Common myeloid progenitor, CD34-positive (primary cell): ENCODE data around the gene MYH6.

Source experiments
- CTCF ChIA-PET: fragments of 350-600 bp; sonication (Branson Sonifier 250); formaldehyde crosslinking; loops from one replicate; lab custom pipeline; 2021; ENCODE audit warnings: antibody characterized with exemption; lab: Charles Lee
- POLR2A ChIA-PET: fragments of 350-600 bp; sonication (Branson Sonifier 250); formaldehyde crosslinking; loops from one replicate; lab custom pipeline; 2021; ENCODE audit warnings: antibody characterized with exemption; lab: Charles Lee
- DNase-seq, 3 donors: peaks; one replicate each; pipeline versions ENCODE4 v3.0.0 to v3.0.0-alpha.2; 2013
- H3K27ac ChIP-seq, 2 experiments: 1 replicate in 1 of 2; 2 replicates in 1 of 2; pipeline ENCODE4 v1.7.0; 2013; ENCODE audit warnings: inconsistent platforms in 2 of 2, low read length in 2 of 2, mild to moderate bottlenecking in 2 of 2, low read depth in 1 of 2, moderate library complexity in 1 of 2; ENCODE audit not compliant: severe bottlenecking in 2 of 2, insufficient read depth in 1 of 2, poor library complexity in 1 of 2
- H3K27me3 ChIP-seq, 5 experiments: replicated peaks in 2 of 5; 1 replicate in 3 of 5; 2 replicates in 2 of 5; pipeline versions ENCODE4 v1.6.1 to v1.7.0; 2013; ENCODE audit warnings: low read length in 4 of 5, mild to moderate bottlenecking in 2 of 5, moderate library complexity in 2 of 5, inconsistent platforms in 1 of 5; ENCODE audit not compliant: insufficient read depth in 5 of 5, control insufficient read depth in 4 of 5
- H3K36me3 ChIP-seq, 4 experiments: 1 replicate in 2 of 4; 2 replicates in 2 of 4; pipeline versions ENCODE4 v1.6.1 to v1.7.0; 2013; ENCODE audit warnings: low read length in 3 of 4, control low read depth in 1 of 4, mild to moderate bottlenecking in 1 of 4; ENCODE audit not compliant: control insufficient read depth in 4 of 4, insufficient read depth in 4 of 4
- H3K4me1 ChIP-seq, 4 experiments: 1 replicate in 3 of 4; 2 replicates in 1 of 4; pipeline versions ENCODE4 v1.6.1 to v1.7.1; 2013; ENCODE audit warnings: low read length in 3 of 4, mild to moderate bottlenecking in 3 of 4, control low read depth in 1 of 4, inconsistent platforms in 1 of 4, moderate library complexity in 1 of 4; ENCODE audit not compliant: control insufficient read depth in 4 of 4, insufficient read depth in 4 of 4; ENCODE audit errors: control extremely low read depth in 1 of 4
- H3K4me3 ChIP-seq, 7 experiments: 1 replicate in 4 of 7; 2 replicates in 3 of 7; pipeline versions ENCODE4 v1.5.1 to v1.7.0; 2013; ENCODE audit warnings: mild to moderate bottlenecking in 7 of 7, low read length in 6 of 7, moderate library complexity in 6 of 7, inconsistent platforms in 2 of 7, low read depth in 2 of 7, control low read depth in 1 of 7; ENCODE audit not compliant: insufficient read depth in 4 of 7, control insufficient read depth in 1 of 7; ENCODE audit errors: extremely low read depth in 1 of 7
- H3K9me3 ChIP-seq, 5 experiments: 1 replicate in 4 of 5; 2 replicates in 1 of 5; pipeline versions ENCODE4 v1.6.1 to v1.7.1; 2013; ENCODE audit warnings: low read length in 4 of 5, mild to moderate bottlenecking in 2 of 5, inconsistent platforms in 1 of 5, low read depth in 1 of 5, moderate library complexity in 1 of 5; ENCODE audit not compliant: control insufficient read depth in 4 of 5, insufficient read depth in 2 of 5; ENCODE audit errors: control extremely low read depth in 1 of 5
- WGBS: methylation state at CpG from one replicate; pipeline ENCODE4 v1.1.5; 2013; ENCODE audit not compliant: insufficient coverage; 5-methylcytosine and 5-hydroxymethylcytosine counted together

The MYH6 gene

DNA sequence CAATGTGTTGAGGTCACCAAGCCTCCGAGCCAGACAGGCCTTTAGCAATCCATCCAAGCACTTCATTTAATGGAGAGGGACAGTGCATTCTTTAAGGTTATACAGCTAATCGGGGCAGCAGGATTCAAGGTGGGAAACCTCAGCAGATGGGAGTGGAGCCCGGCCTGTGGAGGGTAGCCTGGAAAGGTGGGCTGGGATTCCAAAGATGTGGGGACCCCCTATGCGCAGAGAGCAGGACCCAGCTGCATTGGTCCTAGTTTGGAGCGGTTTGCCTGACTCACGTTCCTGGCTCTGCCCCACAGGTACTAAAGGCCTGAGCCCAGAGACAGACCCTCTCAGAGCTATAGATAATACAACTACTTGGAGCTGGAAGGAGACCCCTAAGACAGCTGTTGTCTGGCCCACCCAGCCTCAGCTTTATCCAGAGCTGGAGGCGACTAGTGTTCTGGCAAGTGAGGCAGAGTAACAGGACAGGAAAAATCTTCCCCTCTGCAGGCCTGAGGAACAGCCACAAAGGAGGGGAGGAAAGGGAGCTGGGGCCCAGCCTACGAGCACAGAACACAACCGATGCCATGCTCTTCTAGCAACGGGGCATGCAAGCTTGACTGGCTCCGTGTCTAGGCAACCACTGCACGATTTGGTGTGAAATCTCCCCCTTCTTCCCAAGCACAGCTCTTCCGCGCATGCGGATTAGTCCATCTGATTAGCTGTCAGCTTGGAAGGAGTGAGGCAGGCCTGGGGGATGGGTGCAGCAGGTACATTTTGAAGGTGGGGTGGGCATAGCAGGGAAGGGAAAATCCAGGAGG, 28.5 kb upstream of the MYH6 start:
- 89% methylated on average over 11 of the region's 15 CpGs for WGBS
- H3K9me3 ChIP-seq, result no peaks in the 10 kb centered on the region
- H3K27ac ChIP-seq, result no peak overlapping the region
- no peak for DNase-seq
- peaks cover 0 to 2% (median 0%) of the 10 kb centered on the region in 5 experiments for H3K27me3 ChIP-seq
- peaks cover 0 to 5% (median 1%) of the 10 kb centered on the region in 4 experiments for H3K4me1 ChIP-seq
- H3K4me3 ChIP-seq, result no peak overlapping the region
- ChIA-PET CTCF (interaction anchor here (0.7 to 2.2 kb wide), 6 partner anchors 9 to 63 kb away, joined by 3 to 6 read pairs (median 4); no protein-coding TSS in a partner anchor), POLR2A (no interaction called here)
- no peaks in the 10 kb centered on the region for H3K36me3 ChIP-seq

DNA sequence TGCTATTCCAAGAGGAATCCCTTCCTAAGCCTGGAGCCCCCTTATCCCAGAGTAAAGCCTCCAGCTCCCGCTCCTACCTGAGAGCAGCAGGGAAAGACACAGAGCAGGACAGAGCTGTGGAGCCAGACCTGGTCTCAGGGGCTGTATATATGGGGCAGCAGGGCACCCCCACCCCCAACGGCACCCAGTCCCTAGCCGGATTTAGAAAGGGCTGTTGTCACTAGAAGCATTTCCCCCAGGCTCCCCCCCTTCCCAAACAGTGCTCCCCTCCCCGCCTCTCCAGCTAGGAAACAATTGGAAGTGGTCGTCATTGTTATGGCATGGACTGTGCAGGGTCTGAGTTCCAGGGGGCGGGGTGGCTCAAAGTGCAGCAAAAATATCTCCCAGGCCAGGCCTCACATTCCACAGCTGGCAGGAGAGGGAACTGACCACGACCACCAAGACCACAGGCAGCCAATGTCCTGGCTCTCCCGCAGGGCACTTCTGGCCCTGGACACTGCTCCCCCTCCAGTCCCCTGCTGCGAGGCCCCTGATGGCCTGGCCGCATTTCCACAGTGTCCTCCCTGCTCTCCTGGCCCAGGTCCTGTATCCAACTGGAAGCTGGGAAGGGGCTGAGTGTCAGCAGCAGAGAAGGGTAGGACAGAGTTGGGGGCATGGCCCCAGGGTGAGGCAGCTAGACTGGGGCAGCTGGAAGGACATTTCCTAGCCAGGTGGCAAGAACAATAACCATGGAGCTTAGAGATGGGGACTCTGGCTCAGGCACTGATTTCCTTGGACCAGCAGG, 27.7 kb upstream of the MYH6 start, which contains the start of gene MYH7:
TSS of gene MYH7 (minus strand) at position 118 of the 784 bp plus-strand sequence. CDS start 1,928 bp downstream, outside the sequence.
- Histone ChIP-seq H3K27me3 (peaks cover 0 to 2% (median 0%) of the 10 kb centered on the region in 5 experiments), H3K36me3 (no peaks in the 10 kb centered on the region), H3K4me3 (no peak within 1 kb of the TSS), H3K4me1 (peaks cover 0 to 5% (median 1%) of the 10 kb centered on the region in 4 experiments), H3K9me3 (no peaks in the 10 kb centered on the region), H3K27ac (no peak within 1 kb of the TSS)
- 94% methylated on average over 8 of the region's 10 CpGs for WGBS
- POLR2A ChIA-PET, result no interaction called here
- DNase-seq, result no peak
- CTCF ChIA-PET, result interaction anchor here (1.0 to 2.2 kb wide), 4 partner anchors 11 to 43 kb away, joined by 3 to 6 read pairs (median 4); no protein-coding TSS in a partner anchor

DNA sequence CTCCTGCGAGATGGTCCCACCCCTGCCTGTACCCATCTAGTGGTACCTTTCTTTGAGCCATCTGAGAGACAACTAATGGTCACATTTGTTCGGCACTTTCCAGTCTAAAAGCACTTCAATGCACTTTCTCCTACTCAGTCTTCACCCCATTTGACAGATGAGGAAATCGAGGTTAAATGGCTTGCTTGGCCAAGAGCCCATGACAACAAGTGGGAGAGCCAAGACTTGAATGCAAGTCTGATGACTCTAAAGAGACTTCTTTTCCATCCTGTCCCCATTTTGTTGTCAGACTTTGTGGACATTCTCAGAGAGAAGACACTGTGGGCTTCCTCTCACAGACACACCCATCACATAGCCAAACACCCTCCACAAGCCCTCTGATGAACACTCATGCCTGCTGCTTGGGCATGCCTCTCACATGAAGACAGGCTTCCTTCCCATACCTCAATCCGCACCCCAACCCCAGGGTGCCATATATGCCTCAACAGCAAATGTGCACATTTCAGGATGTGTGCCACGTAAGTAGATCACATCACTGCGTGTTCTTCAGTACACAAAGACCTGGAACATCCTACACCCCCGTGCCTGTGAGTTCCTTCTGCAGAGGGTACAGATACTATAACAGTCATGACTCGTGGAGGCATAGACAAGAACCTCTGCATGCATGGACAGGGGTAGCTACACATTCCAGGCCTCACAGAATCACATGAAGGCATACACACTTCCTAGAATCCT, 26.6 kb upstream of the MYH6 start:
- no peak overlapping the region for H3K27ac ChIP-seq
- CTCF ChIA-PET, result interaction anchor here (1.3 kb wide), 1 partner anchor 11 kb away, joined by 3 read pairs; no protein-coding TSS in a partner anchor
- H3K4me3 ChIP-seq, result no peak overlapping the region
- POLR2A ChIA-PET, result no interaction called here
- H3K27me3 ChIP-seq, result peaks cover 0 to 4% (median 0%) of the 10 kb centered on the region in 5 experiments
- no peaks in the 10 kb centered on the region for H3K36me3 ChIP-seq
- H3K4me1 ChIP-seq, result peaks cover 0 to 5% (median 1%) of the 10 kb centered on the region in 4 experiments
- no peaks in the 10 kb centered on the region for H3K9me3 ChIP-seq
- no peak for DNase-seq
- 83% methylated on average over 6 of the region's 8 CpGs for WGBS

DNA sequence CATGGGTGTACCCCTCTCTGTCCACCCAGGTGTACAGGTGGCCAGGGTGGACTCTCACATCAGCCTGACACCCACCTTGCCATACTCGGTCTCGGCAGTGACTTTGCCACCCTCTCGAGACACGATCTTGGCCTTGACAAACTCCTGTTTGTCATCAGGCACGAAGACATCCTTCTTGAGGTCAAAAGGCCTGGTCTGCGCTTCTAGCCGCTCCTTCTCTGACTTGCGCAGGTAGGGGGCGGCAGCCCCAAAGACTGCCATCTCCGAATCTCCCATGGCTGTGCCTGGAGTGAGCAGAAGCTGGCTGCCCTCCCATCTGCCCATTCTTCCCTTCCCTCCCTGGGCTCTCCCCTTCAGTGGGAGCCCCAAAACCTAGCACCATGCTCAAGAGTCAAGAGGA, 25.4 kb upstream of the MYH6 start:
- POLR2A ChIA-PET, result no interaction called here
- no peak for DNase-seq

DNA sequence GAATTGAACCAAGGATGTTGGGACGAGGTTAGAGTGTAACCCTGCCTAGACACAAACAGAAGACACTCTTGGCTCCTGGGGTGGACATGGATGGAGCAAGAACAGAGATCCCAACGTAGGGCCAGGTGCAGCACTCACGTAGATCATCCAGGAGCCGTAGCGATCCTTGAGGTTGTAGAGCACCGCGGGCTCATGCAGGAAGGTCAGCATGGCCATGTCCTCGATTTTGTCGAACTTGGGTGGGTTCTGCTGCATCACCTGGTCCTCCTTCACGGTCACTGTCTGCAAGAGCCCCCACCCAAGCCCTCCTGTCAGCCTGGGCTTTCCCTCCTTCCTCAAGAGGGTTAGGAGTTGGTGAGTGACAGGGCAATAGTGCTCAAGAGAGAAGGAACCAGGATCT, 24.9 kb upstream of the MYH6 start:
- no peaks in the 10 kb centered on the region for H3K36me3 ChIP-seq
- 92% methylated on average over 9 of the region's 10 CpGs for WGBS
- CTCF ChIA-PET, result no interaction called here
- no peak for DNase-seq
- no peaks in the 10 kb centered on the region for H3K9me3 ChIP-seq
- no peaks in the 10 kb centered on the region for H3K4me1 ChIP-seq
- no peak overlapping the region for H3K4me3 ChIP-seq
- no peak overlapping the region for H3K27ac ChIP-seq
- H3K27me3 ChIP-seq, result peaks cover 0 to 5% (median 0%) of the 10 kb centered on the region in 5 experiments
- POLR2A ChIA-PET, result no interaction called here

More for the DNA sequence above, 25.4 kb upstream of the MYH6 start:
- Histone ChIP-seq H3K9me3 (no peaks in the 10 kb centered on the region), H3K27ac (no peak overlapping the region), H3K4me1 (peaks cover 0 to 3% (median 1%) of the 10 kb centered on the region in 4 experiments), H3K4me3 (no peak overlapping the region), H3K36me3 (no peaks in the 10 kb centered on the region), H3K27me3 (peaks cover 0 to 5% (median 0%) of the 10 kb centered on the region in 5 experiments)
- CTCF ChIA-PET, result interaction anchor here (1.3 kb wide), 1 partner anchor 10 kb away, joined by 3 read pairs; no protein-coding TSS in a partner anchor
- 90% methylated on average over 10 of the region's 10 CpGs for WGBS

DNA sequence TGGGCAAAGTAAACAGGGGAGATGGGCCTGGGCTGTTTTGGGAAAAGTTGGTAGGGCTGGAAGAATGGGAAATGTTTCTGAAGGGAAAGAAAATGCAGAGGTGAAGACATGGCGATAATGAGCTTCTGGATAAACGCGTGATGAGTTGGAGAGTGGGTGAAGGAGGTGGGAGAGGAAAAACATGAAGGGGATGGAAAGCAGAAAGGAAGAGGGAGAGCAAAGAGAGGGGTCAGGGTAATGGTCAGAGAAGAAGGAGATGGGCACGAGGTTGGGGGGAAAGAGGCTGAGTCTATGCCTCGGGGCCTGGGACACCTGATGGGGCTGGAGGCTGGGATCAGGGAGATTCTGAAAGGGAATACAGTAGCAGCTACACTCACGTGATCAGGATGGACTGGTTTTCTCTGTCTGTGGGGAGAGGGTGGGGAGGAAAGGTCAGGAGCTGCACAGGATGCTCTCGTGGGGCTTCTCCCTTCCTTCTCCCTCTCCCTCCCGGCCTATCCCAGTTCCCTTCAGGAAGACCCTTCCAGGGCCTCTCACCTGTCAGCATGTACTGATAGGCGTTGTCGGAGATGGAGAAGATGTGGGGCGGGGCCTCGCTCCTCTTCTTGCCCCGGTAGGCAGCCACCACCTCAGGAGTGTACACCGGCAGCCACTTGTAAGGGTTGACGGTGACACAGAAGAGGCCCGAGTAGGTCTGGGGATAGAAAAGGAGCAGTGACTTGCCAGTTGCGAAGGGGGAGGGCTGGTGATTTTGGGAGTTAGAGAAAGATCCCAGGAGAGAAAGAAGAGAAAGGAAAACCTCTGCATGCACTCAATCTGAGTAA, 24.2 kb upstream of the MYH6 start:
- WGBS, result 97% methylated on average over 7 of the region's 17 CpGs
- Histone ChIP-seq H3K27ac (no peak overlapping the region), H3K36me3 (no peaks in the 10 kb centered on the region), H3K4me1 (no peaks in the 10 kb centered on the region), H3K4me3 (no peak overlapping the region), H3K27me3 (peaks cover 0 to 5% (median 0%) of the 10 kb centered on the region in 5 experiments), H3K9me3 (no peaks in the 10 kb centered on the region)
- ChIA-PET POLR2A (no interaction called here), CTCF (no interaction called here)
- no peak for DNase-seq
